ENCODE data around the gene ILRUN.

The ILRUN gene

DNA sequence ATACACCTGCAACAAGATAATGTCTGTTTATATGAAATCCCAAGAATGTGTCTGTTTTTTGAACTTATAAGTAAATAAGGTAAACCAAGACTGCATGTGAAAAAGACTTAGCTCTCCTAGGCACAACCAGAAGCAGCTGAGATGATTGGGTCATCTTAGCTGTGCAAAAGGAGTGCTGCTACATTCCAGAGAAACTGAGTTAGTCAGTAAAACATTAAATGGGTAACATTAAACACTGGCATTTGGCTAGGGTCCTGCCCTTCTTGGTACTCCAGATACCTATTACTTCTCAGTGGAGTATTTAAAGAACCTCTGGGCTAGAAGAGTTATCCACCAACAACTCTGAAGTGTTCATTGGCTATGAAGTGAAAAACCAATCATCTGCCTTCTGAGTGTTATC lies 47.8 kb downstream of the ILRUN start:
- DNase-seq (ENCODE audit: low read depth), result no peak
- TF ChIP-seq, protein P1, sequence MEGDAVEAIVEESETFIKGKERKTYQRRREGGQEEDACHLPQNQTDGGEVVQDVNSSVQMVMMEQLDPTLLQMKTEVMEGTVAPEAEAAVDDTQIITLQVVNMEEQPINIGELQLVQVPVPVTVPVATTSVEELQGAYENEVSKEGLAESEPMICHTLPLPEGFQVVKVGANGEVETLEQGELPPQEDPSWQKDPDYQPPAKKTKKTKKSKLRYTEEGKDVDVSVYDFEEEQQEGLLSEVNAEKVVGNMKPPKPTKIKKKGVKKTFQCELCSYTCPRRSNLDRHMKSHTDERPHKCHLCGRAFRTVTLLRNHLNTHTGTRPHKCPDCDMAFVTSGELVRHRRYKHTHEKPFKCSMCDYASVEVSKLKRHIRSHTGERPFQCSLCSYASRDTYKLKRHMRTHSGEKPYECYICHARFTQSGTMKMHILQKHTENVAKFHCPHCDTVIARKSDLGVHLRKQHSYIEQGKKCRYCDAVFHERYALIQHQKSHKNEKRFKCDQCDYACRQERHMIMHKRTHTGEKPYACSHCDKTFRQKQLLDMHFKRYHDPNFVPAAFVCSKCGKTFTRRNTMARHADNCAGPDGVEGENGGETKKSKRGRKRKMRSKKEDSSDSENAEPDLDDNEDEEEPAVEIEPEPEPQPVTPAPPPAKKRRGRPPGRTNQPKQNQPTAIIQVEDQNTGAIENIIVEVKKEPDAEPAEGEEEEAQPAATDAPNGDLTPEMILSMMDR (IDR thresholded peaks at IDR 0.05; ENCODE audit: control insufficient read depth, insufficient read depth, low read depth, low read length, missing control alignments), result no peak
- H3K4me3 ChIP-seq (ENCODE audit: control insufficient read depth, low read depth, low read length), result no peak overlapping the region

Data from AG09309 (cell line).